ENCODE results near the gene TMEM132E.
"Not testable (repeated sequence)": the region's sequence is repeated elsewhere in the genome, so short reads cannot be mapped to it uniquely, and the experiment has no call there.

TMEM132E gene, protein sequence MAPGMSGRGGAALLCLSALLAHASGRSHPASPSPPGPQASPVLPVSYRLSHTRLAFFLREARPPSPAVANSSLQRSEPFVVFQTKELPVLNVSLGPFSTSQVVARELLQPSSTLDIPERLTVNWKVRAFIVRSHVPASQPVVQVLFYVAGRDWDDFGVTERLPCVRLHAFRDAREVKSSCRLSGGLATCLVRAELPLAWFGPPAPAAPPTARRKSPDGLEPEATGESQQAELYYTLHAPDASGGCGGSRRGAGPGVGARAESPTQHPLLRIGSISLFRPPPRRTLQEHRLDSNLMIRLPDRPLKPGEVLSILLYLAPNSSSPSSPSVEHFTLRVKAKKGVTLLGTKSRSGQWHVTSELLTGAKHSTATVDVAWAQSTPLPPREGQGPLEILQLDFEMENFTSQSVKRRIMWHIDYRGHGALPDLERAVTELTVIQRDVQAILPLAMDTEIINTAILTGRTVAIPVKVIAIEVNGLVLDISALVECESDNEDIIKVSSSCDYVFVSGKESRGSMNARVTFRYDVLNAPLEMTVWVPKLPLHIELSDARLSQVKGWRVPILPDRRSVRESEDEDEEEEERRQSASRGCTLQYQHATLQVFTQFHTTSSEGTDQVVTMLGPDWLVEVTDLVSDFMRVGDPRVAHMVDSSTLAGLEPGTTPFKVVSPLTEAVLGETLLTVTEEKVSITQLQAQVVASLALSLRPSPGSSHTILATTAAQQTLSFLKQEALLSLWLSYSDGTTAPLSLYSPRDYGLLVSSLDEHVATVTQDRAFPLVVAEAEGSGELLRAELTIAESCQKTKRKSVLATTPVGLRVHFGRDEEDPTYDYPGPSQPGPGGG (N-terminal part only)

DNA sequence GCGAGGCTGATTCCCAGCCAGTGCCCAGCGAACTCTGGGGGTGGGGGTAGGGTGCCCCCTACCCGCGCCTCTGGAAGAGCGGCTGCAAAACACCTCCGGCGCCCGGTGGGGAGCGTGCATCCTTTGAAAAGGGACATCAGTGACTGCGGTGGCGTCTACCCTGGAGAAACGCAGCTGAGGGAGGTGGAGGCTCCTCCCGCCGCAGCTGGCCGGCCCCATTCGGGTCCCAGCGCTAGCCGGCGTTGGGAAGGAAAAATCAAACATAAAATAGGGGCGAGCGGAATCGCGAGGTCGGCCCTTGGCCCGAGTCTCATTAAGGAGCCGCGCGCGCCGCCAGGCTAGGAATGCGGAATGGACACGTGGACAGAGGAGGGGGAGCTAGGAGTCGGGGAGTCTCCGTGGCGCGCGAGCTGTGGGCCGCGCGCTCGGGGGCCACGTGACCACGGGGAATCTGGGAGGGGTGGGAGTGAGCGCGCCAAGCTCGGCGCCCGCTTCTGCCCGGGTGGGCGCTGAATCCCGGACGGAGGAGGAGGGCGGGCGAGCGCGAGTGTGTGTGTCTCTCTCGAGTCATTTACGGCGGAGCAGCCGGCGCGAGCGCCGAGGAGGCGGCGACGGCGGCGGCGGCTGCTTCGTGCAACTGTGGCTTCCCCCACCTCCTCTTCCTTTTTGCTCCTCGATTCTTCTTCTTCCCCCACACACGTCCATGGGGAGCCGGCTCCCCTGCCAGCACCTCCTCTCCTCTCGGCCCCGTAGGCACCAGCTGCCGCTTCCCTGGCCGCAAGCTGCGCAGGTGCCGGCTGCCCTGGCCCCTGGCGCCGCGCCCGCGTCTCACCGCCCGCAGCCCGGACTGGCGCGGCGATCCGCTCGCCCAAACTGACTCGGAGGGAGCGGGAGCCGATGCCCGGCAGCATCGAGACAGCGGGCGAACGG lies at the start of gene TMEM132E:
Gene TMEM132E, plus strand, starts transcription at position 566 of the 930 bp plus-strand sequence. CDS start 1,495 bp downstream, outside the sequence.
- Mint-ChIP-seq H3K27ac (no peak within 1 kb of the TSS), H3K4me1 (ENCODE audit: low read depth) (peaks cover 4% of the 10 kb centered on the region), H3K36me3 (ENCODE audit: low read depth) (no peaks in the 10 kb centered on the region), H3K4me3 (peak within 1 kb of the TSS; percentile 74), H3K27me3 (ENCODE audit: low read depth) (peaks cover 85% of the 10 kb centered on the region), H3K9me3 (no peaks in the 10 kb centered on the region)
- DNase-seq (ENCODE audit: low spot score): peak; percentile 5

DNA sequence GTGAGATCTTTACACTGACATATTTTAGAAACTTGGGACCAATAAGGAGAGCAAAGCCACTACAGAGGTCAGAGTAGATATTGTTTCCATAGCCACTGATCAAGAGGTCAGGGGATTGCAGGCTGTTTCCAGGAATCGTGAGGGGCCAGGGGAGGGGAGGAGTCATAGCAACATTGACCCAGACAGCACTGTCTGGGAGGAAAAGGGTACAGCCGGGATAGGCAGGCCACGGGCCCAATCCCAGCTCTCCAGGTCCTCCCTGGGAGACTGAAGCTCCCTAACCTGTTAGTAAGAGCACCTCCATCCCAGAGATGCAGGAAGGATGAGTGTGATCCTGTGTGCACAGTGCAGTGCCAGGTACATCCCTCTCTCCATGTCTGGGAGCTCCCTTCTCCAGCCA lies 48.5 kb upstream of the TMEM132E start:
- Mint-ChIP-seq H3K4me1 (ENCODE audit: low read depth) (no peaks in the 10 kb centered on the region), H3K27me3 (ENCODE audit: low read depth) (peaks cover 25% of the 10 kb centered on the region)

DNA sequence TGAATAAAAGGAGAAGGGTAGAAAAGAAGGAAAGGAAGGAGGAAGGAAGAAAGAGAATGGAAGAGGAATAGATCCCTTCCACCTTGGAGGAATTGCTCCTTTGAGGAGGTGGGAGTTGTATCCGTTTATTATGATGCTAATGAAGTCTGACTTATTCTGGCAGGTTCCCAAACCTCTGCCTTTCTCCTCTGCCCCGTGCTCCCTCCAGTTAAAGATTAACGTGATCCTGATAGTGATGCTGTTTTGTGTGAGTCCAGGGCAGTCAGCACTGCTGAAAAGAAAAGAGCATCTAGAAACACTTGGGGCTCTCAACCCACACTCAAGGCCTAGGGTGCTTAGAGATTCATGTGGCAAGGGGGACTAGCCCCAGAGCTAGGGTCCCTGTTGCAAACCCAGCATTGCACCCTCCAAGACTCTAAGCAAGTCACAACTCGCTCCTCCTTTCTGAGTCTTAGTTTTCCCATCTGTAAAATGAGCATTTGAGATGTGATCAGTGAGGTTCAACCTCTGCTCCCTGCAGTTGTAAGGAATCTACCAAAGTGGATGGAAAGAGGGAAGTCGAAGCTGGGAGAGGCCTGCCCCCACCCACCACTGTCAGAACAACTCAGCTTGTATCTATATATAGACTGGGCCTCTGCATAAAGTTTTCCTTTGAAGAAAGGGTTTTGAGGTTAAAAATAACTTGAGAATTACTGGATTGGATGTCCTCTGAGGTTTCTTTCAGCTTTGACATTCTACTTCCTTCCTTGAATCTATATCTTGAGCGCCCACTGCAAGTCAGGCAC lies 46.9 kb upstream of the TMEM132E start:
- Mint-ChIP-seq H3K9me3 (no peaks in the 10 kb centered on the region), H3K36me3 (ENCODE audit: low read depth) (no peaks in the 10 kb centered on the region), H3K4me3 (no peak overlapping the region), H3K27me3 (ENCODE audit: low read depth) (peaks cover 29% of the 10 kb centered on the region), H3K4me1 (ENCODE audit: low read depth) (no peaks in the 10 kb centered on the region), H3K27ac (no peak overlapping the region)
- no peak for DNase-seq (ENCODE audit: low spot score)

More for the DNA sequence above, 48.5 kb upstream of the TMEM132E start:
- DNase-seq (ENCODE audit: low spot score): no peak
- no peaks in the 10 kb centered on the region for H3K36me3 Mint-ChIP-seq (ENCODE audit: low read depth)
- no peak overlapping the region for H3K27ac Mint-ChIP-seq
- no peak overlapping the region for H3K4me3 Mint-ChIP-seq
- no peaks in the 10 kb centered on the region for H3K9me3 Mint-ChIP-seq

GRCh38 chr17:34533806-34534527 lies 45.4 kb upstream of the TMEM132E start:
- Mint-ChIP-seq H3K36me3 (ENCODE audit: low read depth) (no peaks in the 10 kb centered on the region), H3K27me3 (ENCODE audit: low read depth) (peaks cover 29% of the 10 kb centered on the region), H3K4me1 (ENCODE audit: low read depth) (no peaks in the 10 kb centered on the region), H3K27ac (no peak overlapping the region), H3K9me3 (no peaks in the 10 kb centered on the region), H3K4me3 (no peak overlapping the region)
- no peak for DNase-seq (ENCODE audit: low spot score)

DNA sequence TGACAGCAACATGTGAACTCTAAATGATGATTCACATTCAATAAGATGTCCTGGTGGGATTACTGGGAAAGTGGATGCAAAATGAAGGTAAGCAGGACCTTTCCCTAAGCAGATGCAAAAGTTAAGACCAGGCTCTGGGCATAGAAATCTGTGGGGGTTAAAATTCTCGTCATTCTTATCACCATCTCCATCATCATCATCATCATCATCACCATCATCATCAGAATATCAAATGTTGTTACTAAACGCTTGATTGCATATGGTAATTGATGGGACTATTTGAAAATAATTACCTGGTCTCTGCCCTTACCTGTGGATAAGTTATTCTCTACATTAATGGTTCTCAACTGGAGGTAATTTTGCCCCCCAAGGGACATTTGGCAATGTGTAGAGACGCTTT lies 41.9 kb upstream of the TMEM132E start:
- H3K27ac Mint-ChIP-seq: no peak overlapping the region
- H3K36me3 Mint-ChIP-seq (ENCODE audit: low read depth): no peaks in the 10 kb centered on the region
- H3K4me1 Mint-ChIP-seq (ENCODE audit: low read depth): no peaks in the 10 kb centered on the region
- no peak for DNase-seq (ENCODE audit: low spot score)
- no peaks in the 10 kb centered on the region for H3K9me3 Mint-ChIP-seq
- no peak overlapping the region for H3K4me3 Mint-ChIP-seq
- peaks cover 29% of the 10 kb centered on the region for H3K27me3 Mint-ChIP-seq (ENCODE audit: low read depth)

DNA sequence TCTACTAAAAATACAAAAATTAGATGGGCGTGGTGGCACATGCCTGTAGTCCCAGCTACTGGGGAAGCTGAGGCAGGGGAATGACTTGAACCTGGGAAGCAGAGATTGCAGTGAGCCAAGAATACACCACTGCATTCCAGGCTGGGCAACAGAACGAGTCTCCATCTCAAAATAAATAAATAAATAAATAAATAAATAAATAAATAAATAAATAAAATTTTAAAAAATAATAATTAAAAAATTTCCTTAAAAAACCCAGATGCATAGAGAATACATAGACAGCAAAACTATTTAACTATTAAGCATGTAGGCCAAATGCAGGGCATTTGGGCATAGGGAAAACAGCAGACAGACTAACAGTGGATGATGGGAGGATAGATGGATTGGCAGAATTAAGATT lies 40.8 kb upstream of the TMEM132E start:
- DNase-seq (ENCODE audit: low spot score); H3K36me3 Mint-ChIP-seq (ENCODE audit: low read depth); H3K4me1 Mint-ChIP-seq (ENCODE audit: low read depth); H3K27ac Mint-ChIP-seq; H3K4me3 Mint-ChIP-seq; H3K9me3 Mint-ChIP-seq: not testable (repeated sequence)
- peaks cover 34% of the 10 kb centered on the region for H3K27me3 Mint-ChIP-seq (ENCODE audit: low read depth)

GRCh38 chr17:34539881-34540280 lies 39.5 kb upstream of the TMEM132E start:
- H3K27me3 Mint-ChIP-seq (ENCODE audit: low read depth): peaks cover 32% of the 10 kb centered on the region
- no peaks in the 10 kb centered on the region for H3K4me1 Mint-ChIP-seq (ENCODE audit: low read depth)
- DNase-seq (ENCODE audit: low spot score): no peak
- H3K9me3 Mint-ChIP-seq: no peaks in the 10 kb centered on the region
- no peak overlapping the region for H3K27ac Mint-ChIP-seq
- no peaks in the 10 kb centered on the region for H3K36me3 Mint-ChIP-seq (ENCODE audit: low read depth)
- H3K4me3 Mint-ChIP-seq: no peak overlapping the region

GRCh38 chr17:34542700-34543336 lies 36.6 kb upstream of the TMEM132E start:
- Mint-ChIP-seq H3K4me3 (no peak overlapping the region), H3K4me1 (ENCODE audit: low read depth) (no peaks in the 10 kb centered on the region), H3K36me3 (ENCODE audit: low read depth) (no peaks in the 10 kb centered on the region), H3K27ac (no peak overlapping the region), H3K9me3 (no peaks in the 10 kb centered on the region), H3K27me3 (ENCODE audit: low read depth) (peaks cover 20% of the 10 kb centered on the region)
- peak; percentile 15 for DNase-seq (ENCODE audit: low spot score)

DNA sequence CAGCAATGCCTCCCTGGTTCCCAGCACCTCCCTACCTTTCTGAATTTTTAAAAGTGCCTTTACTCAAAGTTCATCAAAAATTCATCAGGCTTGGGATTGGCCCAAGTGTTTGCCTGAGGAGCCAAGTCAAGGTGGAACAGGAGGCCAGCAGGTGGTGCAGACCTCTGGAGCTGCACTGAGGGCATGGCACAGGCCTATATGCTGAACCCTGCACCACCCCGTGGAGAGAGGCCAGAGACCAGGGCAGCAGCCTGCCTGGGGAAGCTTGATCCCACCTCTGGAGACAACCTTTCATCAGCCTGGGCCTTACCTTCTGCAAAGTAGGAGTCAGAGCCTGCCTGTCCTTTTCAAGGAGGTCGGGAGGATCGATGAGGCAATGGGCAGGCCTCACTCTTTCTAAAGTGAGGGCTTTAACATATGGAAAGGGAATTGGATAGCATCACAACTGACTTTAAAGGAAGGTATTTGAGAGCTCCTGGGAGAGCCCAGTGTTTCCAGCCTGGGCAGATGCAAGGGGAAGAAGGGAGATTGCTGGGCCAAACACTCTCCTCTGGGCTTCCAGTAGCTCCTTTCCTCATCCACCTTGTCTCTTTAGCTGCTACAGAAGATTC lies 31.8 kb upstream of the TMEM132E start:
- H3K27ac Mint-ChIP-seq: no peak overlapping the region
- DNase-seq (ENCODE audit: low spot score): no peak
- H3K4me3 Mint-ChIP-seq: no peak overlapping the region
- H3K9me3 Mint-ChIP-seq: no peaks in the 10 kb centered on the region
- H3K27me3 Mint-ChIP-seq (ENCODE audit: low read depth): peaks cover 16% of the 10 kb centered on the region
- no peaks in the 10 kb centered on the region for H3K36me3 Mint-ChIP-seq (ENCODE audit: low read depth)
- no peaks in the 10 kb centered on the region for H3K4me1 Mint-ChIP-seq (ENCODE audit: low read depth)

- Mint-ChIP-seq H3K4me3 (no peak overlapping the region), H3K4me1 (ENCODE audit: low read depth) (no peaks in the 10 kb centered on the region), H3K27ac (no peak overlapping the region), H3K27me3 (ENCODE audit: low read depth) (peaks cover 7% of the 10 kb centered on the region), H3K36me3 (ENCODE audit: low read depth) (no peaks in the 10 kb centered on the region), H3K9me3 (no peaks in the 10 kb centered on the region)
- no peak for DNase-seq (ENCODE audit: low spot score)
These were observed 29.4 kb upstream of the TMEM132E start for GRCh38 chr17:34549966-34550365.

DNA sequence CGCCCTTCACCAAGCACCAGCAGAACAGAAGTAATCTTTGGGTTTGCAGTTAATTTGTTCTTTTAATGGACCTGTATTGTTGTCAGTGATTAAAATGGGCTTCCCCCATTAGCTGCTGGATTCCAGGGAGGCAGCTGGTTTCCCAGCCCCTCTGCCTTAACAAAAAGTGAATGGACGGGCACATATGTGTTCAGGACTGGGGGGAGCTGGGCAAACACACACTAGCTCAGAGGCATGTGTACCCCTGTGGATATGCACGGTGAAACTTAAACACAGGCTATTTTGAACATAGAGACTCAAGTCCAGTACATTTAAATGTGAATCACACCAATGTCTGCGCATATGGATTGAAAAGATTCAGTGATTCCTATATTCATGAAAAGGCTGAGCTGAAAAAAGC lies 25.5 kb upstream of the TMEM132E start:
- H3K9me3 Mint-ChIP-seq: no peaks in the 10 kb centered on the region
- H3K27me3 Mint-ChIP-seq (ENCODE audit: low read depth): peaks cover 7% of the 10 kb centered on the region
- DNase-seq (ENCODE audit: low spot score): no peak
- no peaks in the 10 kb centered on the region for H3K36me3 Mint-ChIP-seq (ENCODE audit: low read depth)
- H3K4me1 Mint-ChIP-seq (ENCODE audit: low read depth): no peaks in the 10 kb centered on the region
- no peak overlapping the region for H3K27ac Mint-ChIP-seq
- H3K4me3 Mint-ChIP-seq: no peak overlapping the region

DNA sequence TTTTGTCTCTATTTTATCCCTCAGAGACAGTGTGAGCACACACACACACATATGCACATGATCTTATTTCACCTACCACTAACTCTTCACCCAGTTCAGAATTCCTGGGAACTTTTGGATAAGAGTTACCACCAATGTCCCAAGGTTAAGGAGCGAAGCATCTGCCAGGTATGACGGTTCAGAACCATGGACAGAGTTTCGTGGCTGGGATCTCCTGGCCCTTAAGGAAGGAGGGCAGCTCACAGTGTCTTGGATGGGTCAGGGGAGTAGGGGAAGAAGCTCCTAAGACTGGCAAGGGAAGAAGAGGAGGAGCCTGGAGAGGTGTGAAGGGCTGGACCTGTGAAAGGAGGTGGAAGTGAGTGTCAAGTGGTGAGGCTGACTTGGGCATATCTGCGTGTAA lies 23.0 kb upstream of the TMEM132E start:
- H3K36me3 Mint-ChIP-seq (ENCODE audit: low read depth): no peaks in the 10 kb centered on the region
- no peak for DNase-seq (ENCODE audit: low spot score)
- H3K4me3 Mint-ChIP-seq: no peak overlapping the region
- H3K9me3 Mint-ChIP-seq: no peaks in the 10 kb centered on the region
- peaks cover 3% of the 10 kb centered on the region for H3K27me3 Mint-ChIP-seq (ENCODE audit: low read depth)
- H3K27ac Mint-ChIP-seq: no peak overlapping the region
- H3K4me1 Mint-ChIP-seq (ENCODE audit: low read depth): no peaks in the 10 kb centered on the region

Measured in T-helper 2 cell treated with Interferon-gamma antibody and Interleukin-4, amounts not matched to agents 5 μg/mL and 100 μg/mL, for 36 hours (primary cell).